ENCODE data around the gene ARHGAP33. TPM values are rescaled to one million over a fixed set of nuclear protein-coding genes. Genes with fewer than 3 reads are reported as not detected.

The ARHGAP33 gene
- polyA plus RNA-seq, 2 of the 4 experiments (the other 2 are of a cell fraction), result 0.84 to 6.1 TPM

GRCh38 chr19:35738887-35739229 is 36.5 kb upstream of the ARHGAP33 start:
- 91% methylated on average over 2 of the region's 2 CpGs for WGBS (ENCODE audit: missing lambda C conversion rate)
- Histone ChIP-seq H3K9me3 (no peaks in the 10 kb centered on the region), H3K4me2 (no peak overlapping the region), H3K4me3 (no peak overlapping the region), H3K27ac (no peak overlapping the region), H3K4me1 (peaks cover 14% of the 10 kb centered on the region)
- TF ChIP-seq ZC3H11A (IDR thresholded peaks at IDR 0.05) (no peak), PHF8 (IDR thresholded peaks at IDR 0.05; ENCODE audit: borderline replicate concordance, low read depth) (no peak), FOSL2 (IDR thresholded peaks at IDR 0.05) (no peak), FOSL2 (CRISPR knock-in tag; IDR thresholded peaks at IDR 0.05) (no peak), BHLHE40 (IDR thresholded peaks at IDR 0.05; ENCODE audit: low read depth, low read length) (no peak), E2F6 (IDR thresholded peaks at IDR 0.05; ENCODE audit: borderline replicate concordance, low read depth) (no peak), MAZ (IDR thresholded peaks at IDR 0.05; ENCODE audit: borderline replicate concordance, low read depth, low read length) (no peak), TP53 (CRISPR knock-in tag; IDR thresholded peaks at IDR 0.05) (no peak), ZSCAN20 (CRISPR knock-in tag; IDR thresholded peaks at IDR 0.05) (no peak), FOSB (CRISPR knock-in tag; IDR thresholded peaks at IDR 0.05) (no peak), FOXS1 (CRISPR knock-in tag; IDR thresholded peaks at IDR 0.05) (no peak), POLR2AphosphoS2 (conservative IDR thresholded peaks at IDR 0.05; ENCODE audit: low read length) (no peak), SMC3 (IDR thresholded peaks at IDR 0.05) (no peak), KDM1A (IDR thresholded peaks at IDR 0.05; ENCODE audit: low read depth) (no peak), MAX (IDR thresholded peaks at IDR 0.05) (no peak), JUN (IDR thresholded peaks at IDR 0.05) (no peak; a peak in 1 of 5 replicates), HES2 (IDR thresholded peaks at IDR 0.05) (no peak), SREBF2 (IDR thresholded peaks at IDR 0.05) (no peak), RCOR1 (IDR thresholded peaks at IDR 0.05; ENCODE audit: low read depth, low read length) (no peak), ESRRA (IDR thresholded peaks at IDR 0.05; ENCODE audit: borderline replicate concordance, low read length) (no peak)
- TF ChIP-seq, protein P1, sequence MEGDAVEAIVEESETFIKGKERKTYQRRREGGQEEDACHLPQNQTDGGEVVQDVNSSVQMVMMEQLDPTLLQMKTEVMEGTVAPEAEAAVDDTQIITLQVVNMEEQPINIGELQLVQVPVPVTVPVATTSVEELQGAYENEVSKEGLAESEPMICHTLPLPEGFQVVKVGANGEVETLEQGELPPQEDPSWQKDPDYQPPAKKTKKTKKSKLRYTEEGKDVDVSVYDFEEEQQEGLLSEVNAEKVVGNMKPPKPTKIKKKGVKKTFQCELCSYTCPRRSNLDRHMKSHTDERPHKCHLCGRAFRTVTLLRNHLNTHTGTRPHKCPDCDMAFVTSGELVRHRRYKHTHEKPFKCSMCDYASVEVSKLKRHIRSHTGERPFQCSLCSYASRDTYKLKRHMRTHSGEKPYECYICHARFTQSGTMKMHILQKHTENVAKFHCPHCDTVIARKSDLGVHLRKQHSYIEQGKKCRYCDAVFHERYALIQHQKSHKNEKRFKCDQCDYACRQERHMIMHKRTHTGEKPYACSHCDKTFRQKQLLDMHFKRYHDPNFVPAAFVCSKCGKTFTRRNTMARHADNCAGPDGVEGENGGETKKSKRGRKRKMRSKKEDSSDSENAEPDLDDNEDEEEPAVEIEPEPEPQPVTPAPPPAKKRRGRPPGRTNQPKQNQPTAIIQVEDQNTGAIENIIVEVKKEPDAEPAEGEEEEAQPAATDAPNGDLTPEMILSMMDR (IDR thresholded peaks at IDR 0.05), result no peak
- FAIRE-seq (no peak), ATAC-seq (no peak), DNase-seq (ENCODE audit: low read depth in 1 of 2, low spot score in 1 of 2) (no peak)
- ChIA-PET POLR2A (interaction anchor here (0.5 to 2.0 kb wide), 3 partner anchors 9 to 107 kb away, joined by 3 to 9 read pairs (median 3); partner anchors contain the start of gene LIN37), CTCF (interaction anchor here (2.1 to 3.4 kb wide), 3 partner anchors 12 to 190 kb away, joined by 12 to 32 read pairs (median 18); no protein-coding TSS in a partner anchor)

DNA sequence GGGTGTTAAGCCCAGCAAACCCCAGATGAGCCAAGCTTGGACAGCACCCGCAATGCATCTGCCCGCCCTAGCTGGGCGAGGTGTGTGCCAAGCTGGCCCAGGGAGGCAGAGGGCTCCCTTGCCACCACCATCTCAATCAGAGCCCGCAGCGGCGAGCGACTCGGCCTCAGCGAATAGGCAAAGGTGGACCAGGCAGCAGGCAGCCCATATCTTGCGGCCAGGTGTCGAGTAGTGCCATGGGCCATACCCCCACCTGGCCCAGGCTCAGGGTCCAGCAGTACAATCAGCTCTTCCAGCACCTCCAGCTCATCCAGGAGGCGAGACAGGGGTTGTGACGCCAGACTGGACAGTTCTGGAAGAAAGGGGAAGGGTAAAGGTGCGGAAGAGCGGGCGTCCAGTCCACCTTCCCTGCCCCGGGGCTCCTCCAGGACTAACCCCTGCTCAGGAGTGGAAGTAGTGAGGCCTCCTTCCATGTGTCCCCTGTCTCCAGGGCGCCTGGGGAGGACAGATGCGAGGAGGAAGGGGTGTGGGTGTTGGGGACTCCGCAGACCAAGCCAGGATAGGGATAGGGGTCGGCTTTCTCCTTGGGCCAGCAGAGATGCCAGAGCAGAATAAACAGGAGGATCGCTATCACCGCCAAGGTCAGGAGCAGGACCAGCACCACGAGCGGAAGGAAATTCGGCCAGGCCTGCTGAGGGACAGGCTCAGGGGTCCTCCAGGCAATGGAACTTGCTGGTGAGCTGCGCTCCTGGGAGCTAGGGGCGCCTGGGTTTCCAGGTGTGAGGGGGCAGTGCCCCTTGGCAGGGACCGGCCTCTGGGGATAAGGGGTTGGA is 35.9 kb upstream of the ARHGAP33 start:
- POLR2A ChIA-PET, result interaction anchor here (0.5 to 2.0 kb wide), 8 partner anchors 8 to 275 kb away, joined by 3 to 10 read pairs (median 6); partner anchors contain the start of genes ALKBH6, COX6B1 and LIN37
- FAIRE-seq, result no peak
- TF ChIP-seq RNF2 (IDR thresholded peaks at IDR 0.05; ENCODE audit: borderline replicate concordance, low read depth), result no peak
- TF ChIP-seq PHF8 (IDR thresholded peaks at IDR 0.05; ENCODE audit: borderline replicate concordance, low read depth), result no peak
- no peak for TF ChIP-seq SREBF2 (IDR thresholded peaks at IDR 0.05)
- 0 out of 2 replicates have a peak, but pooled peaks have one; percentile 15 for TF ChIP-seq GATA3 (IDR thresholded peaks at IDR 0.05; ENCODE audit: borderline replicate concordance)
- TF ChIP-seq POLR2AphosphoS2 (conservative IDR thresholded peaks at IDR 0.05; ENCODE audit: low read length), result 0 out of 2 replicates have a peak, but pooled peaks have one; percentile 66
- 0 out of 2 replicates have a peak, but pooled peaks have one; percentile 1 for TF ChIP-seq NFE2L2 (conservative IDR thresholded peaks at IDR 0.05; ENCODE audit: low read length)
- 0 out of 5 replicates have a peak, but pooled peaks of 1 of the 2 experiments have one; percentile 48 for TF ChIP-seq JUN (IDR thresholded peaks at IDR 0.05)
- no peak for TF ChIP-seq MYC (IDR thresholded peaks at IDR 0.05; ENCODE audit: borderline replicate concordance, low read length)
- TF ChIP-seq, protein P2, sequence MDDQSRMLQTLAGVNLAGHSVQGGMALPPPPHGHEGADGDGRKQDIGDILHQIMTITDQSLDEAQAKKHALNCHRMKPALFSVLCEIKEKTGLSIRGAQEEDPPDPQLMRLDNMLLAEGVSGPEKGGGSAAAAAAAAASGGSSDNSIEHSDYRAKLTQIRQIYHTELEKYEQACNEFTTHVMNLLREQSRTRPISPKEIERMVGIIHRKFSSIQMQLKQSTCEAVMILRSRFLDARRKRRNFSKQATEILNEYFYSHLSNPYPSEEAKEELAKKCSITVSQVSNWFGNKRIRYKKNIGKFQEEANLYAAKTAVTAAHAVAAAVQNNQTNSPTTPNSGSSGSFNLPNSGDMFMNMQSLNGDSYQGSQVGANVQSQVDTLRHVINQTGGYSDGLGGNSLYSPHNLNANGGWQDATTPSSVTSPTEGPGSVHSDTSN (IDR thresholded peaks at IDR 0.05), result peak; percentile 31; the same call in 1 of the 2 replicates
- no peak for TF ChIP-seq HOXB5 (CRISPR knock-in tag; IDR thresholded peaks at IDR 0.05)
- no peak for TF ChIP-seq ZFP36 (IDR thresholded peaks at IDR 0.05; ENCODE audit: borderline replicate concordance, partially characterized antibody)
- TF ChIP-seq TFCP2L1 (CRISPR knock-in tag; IDR thresholded peaks at IDR 0.05), result 0 out of 2 replicates have a peak, but pooled peaks have one; percentile 52

More for the DNA sequence above, 35.9 kb upstream of the ARHGAP33 start:
- 94% methylated on average over 29 of the region's 29 CpGs for WGBS (ENCODE audit: missing lambda C conversion rate)
- Histone ChIP-seq H3K27ac (peak overlapping the region; percentile 70 to 83), H3K4me2 (peak overlapping the region; percentile 89), H3K4me1 (peaks cover 19% of the 10 kb centered on the region), H3K4me3 (peak overlapping the region; percentile 47), H3K9me3 (no peaks in the 10 kb centered on the region)
- peak in 1 of 2 experiments; percentile 0; a peak in 1 of 6 replicates for ATAC-seq
- no peak for DNase-seq (ENCODE audit: low read depth in 1 of 2, low spot score in 1 of 2)
- CTCF ChIA-PET, result interaction anchor here (1.1 to 3.4 kb wide), 10 partner anchors 14 to 192 kb away, joined by 4 to 18 read pairs (median 6); no protein-coding TSS in a partner anchor

Measured in A549 (cell line).